SK-N-SH (cell line): ENCODE measurements around the gene AHCYL2. TPM values are rescaled to one million over a fixed set of nuclear protein-coding genes. Genes with fewer than 3 reads are reported as not detected.

Experiments used
- CTCF ChIA-PET: fragments of 300-600, 350-600 bp; formaldehyde crosslinking; extraction: SDS; loops from one replicate; lab custom pipeline; 2021; lab: Yijun Ruan, JAX
- POLR2A ChIA-PET: fragments of 350-600 bp; sonication (Branson Sonifier 250); formaldehyde crosslinking; extraction: SDS; loops from one replicate; lab custom pipeline; 2020; ENCODE audit warnings: antibody characterized with exemption, inconsistent platforms; lab: Yijun Ruan, JAX
- DNase-seq: peaks from one replicate; pipeline ENCODE4 v3.0.0; 2012
- H2AFZ ChIP-seq: fragments of 200-600 bp; sonication (generic); 2 replicates; pipeline ENCODE4 v1.8.1; 2016; ENCODE audit warnings: antibody characterized with exemption, mild to moderate bottlenecking, low read depth
- H3F3A ChIP-seq: fragments of 200-600 bp; sonication (generic); replicated peaks from 2 replicates; pipeline ENCODE3; 2016; ENCODE audit warnings: antibody characterized with exemption, mild to moderate bottlenecking; ENCODE audit not compliant: insufficient read depth
- H3K27ac ChIP-seq, 2 experiments: fragments of 200-500 bp in 1 of 2; fragments of 200-600 bp in 1 of 2; sonication (Bioruptor generic) in 1 of 2; sonication (generic), shearing (Covaris generic) in 1 of 2; 2 replicates each; pipeline versions ENCODE4 v1.5.1 to v1.6.1; 2014 to 2016; ENCODE audit warnings: low read depth in 2 of 2, inconsistent platforms in 1 of 2, low read length in 1 of 2, mild to moderate bottlenecking in 1 of 2, mixed read lengths in 1 of 2
- H3K27me3 ChIP-seq: fragments of 200-600 bp; sonication (generic), shearing (Covaris generic); 2 replicates; pipeline ENCODE4 v1.6.1; 2016; ENCODE audit warnings: mixed run types; ENCODE audit not compliant: insufficient read depth
- H3K36me3 ChIP-seq, 2 experiments: fragments of 200-500 bp in 1 of 2; fragments of 200-600 bp in 1 of 2; sonication (Bioruptor generic) in 1 of 2; sonication (generic) in 1 of 2; replicated peaks in 1 of 2; 2 replicates each; pipeline versions ENCODE3 to v1.5.1; 2014 to 2016; ENCODE audit warnings: low read length in 1 of 2, mild to moderate bottlenecking in 1 of 2; ENCODE audit not compliant: insufficient read depth in 2 of 2, control insufficient read depth in 1 of 2
- H3K4me1 ChIP-seq, 2 experiments: fragments of 200-500 bp in 1 of 2; fragments of 200-600 bp in 1 of 2; sonication (Bioruptor generic) in 1 of 2; sonication (generic), shearing (Covaris generic) in 1 of 2; 2 replicates each; pipeline versions ENCODE4 v1.5.1 to v1.6.1; 2014 to 2016; ENCODE audit warnings: low read depth in 1 of 2, low read length in 1 of 2, mixed run types in 1 of 2; ENCODE audit not compliant: insufficient read depth in 2 of 2, control insufficient read depth in 1 of 2
- H3K4me2 ChIP-seq: fragments of 200-600 bp; sonication (generic), shearing (Covaris generic); 2 replicates; pipeline ENCODE4 v1.6.1; 2017; ENCODE audit warnings: mixed run types
- H3K4me3 ChIP-seq, 2 experiments: fragments of 200-500 bp in 1 of 2; fragments of 200-600 bp in 1 of 2; sonication (Bioruptor generic) in 1 of 2; sonication (generic), shearing (Covaris generic) in 1 of 2; 2 replicates each; pipeline versions ENCODE4 v1.5.1 to v1.8.1; 2014 to 2016; ENCODE audit warnings: low read depth in 2 of 2, inconsistent platforms in 1 of 2, low read length in 1 of 2, mild to moderate bottlenecking in 1 of 2, mixed read lengths in 1 of 2, moderate library complexity in 1 of 2
- H3K79me2 ChIP-seq: fragments of 200-600 bp; sonication (generic); 2 replicates; pipeline ENCODE4 v1.8.1; 2017; ENCODE audit warnings: mild to moderate bottlenecking; ENCODE audit not compliant: insufficient read depth
- H3K9ac ChIP-seq: fragments of 200-600 bp; sonication (generic); 2 replicates; pipeline ENCODE4 v1.6.1; 2017; ENCODE audit warnings: mixed run types
- H3K9me2 ChIP-seq: fragments of 200-600 bp; sonication (generic); 2 replicates; pipeline ENCODE4 v1.6.1; 2017; ENCODE audit warnings: mixed run types
- H3K9me3 ChIP-seq: fragments of 200-600 bp; sonication (generic); 2 replicates; pipeline ENCODE4 v1.6.1; 2017; ENCODE audit warnings: mixed run types, mild to moderate bottlenecking, moderate library complexity
- H4K20me1 ChIP-seq: fragments of 200-600 bp; sonication (generic); 2 replicates; pipeline ENCODE4 v1.6.1; 2017; ENCODE audit warnings: mild to moderate bottlenecking, mixed run types; ENCODE audit not compliant: insufficient read depth
- EP300 ChIP-seq, 2 experiments: IDR thresholded peaks; 2 replicates each; pipeline versions ENCODE4 v1.4.0 to v1.6.1; 2012; ENCODE audit warnings: borderline replicate concordance in 1 of 2, low read depth in 1 of 2, low read length in 1 of 2
- FOXM1 ChIP-seq: IDR thresholded peaks from 2 replicates; pipeline ENCODE4 v1.4.0; 2012; ENCODE audit warnings: low read depth, mild to moderate bottlenecking
- GABPA ChIP-seq: IDR thresholded peaks from 2 replicates; pipeline ENCODE4 v1.4.0; 2012; ENCODE audit warnings: low read depth, mild to moderate bottlenecking
- GATA2 ChIP-seq: sonication (generic); formaldehyde crosslinking; IDR thresholded peaks from 2 replicates; pipeline ENCODE4 v1.5.0; 2020; ENCODE audit warnings: mild to moderate bottlenecking, missing genetic modification reagents
- JUND ChIP-seq: IDR thresholded peaks from 2 replicates; pipeline ENCODE4 v1.4.0; 2012
- MEF2A ChIP-seq: IDR thresholded peaks from 2 replicates; pipeline ENCODE4 v1.4.0; 2012; ENCODE audit warnings: low read depth, borderline replicate concordance
- MXI1 ChIP-seq: IDR thresholded peaks from 2 replicates; pipeline ENCODE4 v1.6.1; 2012; ENCODE audit warnings: mild to moderate bottlenecking, low read depth, low read length, improper control_type of control experiment
- POLR2AphosphoS5 ChIP-seq: IDR thresholded peaks from 2 replicates; pipeline ENCODE4 v1.6.1; 2012; ENCODE audit warnings: low read depth, low read length
- RAD21 ChIP-seq: IDR thresholded peaks from 2 replicates; pipeline ENCODE4 v1.6.1; 2012; ENCODE audit warnings: mild to moderate bottlenecking, low read length
- RCOR1 ChIP-seq: fragments of 150-350 bp; IDR thresholded peaks from 2 replicates; pipeline ENCODE4 v1.6.1; 2017; ENCODE audit warnings: antibody characterized with exemption, low read length
- SIN3A ChIP-seq: IDR thresholded peaks from 2 replicates; pipeline ENCODE4 v1.6.1; 2012; ENCODE audit warnings: low read depth, mild to moderate bottlenecking, low read length, moderate library complexity, borderline replicate concordance
- TAF1 ChIP-seq: IDR thresholded peaks from 2 replicates; pipeline ENCODE4 v1.6.1; 2012; ENCODE audit warnings: low read depth, mild to moderate bottlenecking, low read length, moderate library complexity, borderline replicate concordance
- TCF12 ChIP-seq: IDR thresholded peaks from 2 replicates; pipeline ENCODE4 v1.4.0; 2012
- YY1 ChIP-seq: IDR thresholded peaks from 2 replicates; pipeline ENCODE4 v1.4.0; 2012; ENCODE audit warnings: low read depth, mild to moderate bottlenecking
- WGBS: methylation state at CpG from one replicate; pipeline ENCODE4 v1.1.6; 2017; ENCODE audit warnings: low lambda C conversion rate; 5-methylcytosine and 5-hydroxymethylcytosine counted together
- polyA plus RNA-seq, 3 experiments: library from polyadenylated mRNA; depleted of rRNA; stranded (reverse); fragments of >200 nt; gene quantifications; 2 replicates each; pipeline ENCODE4 v1.2.3, GENCODE V29; 2012
- TF ChIP-seq, protein P1 (sequence below): IDR thresholded peaks from 2 replicates; pipeline ENCODE4 v1.6.1; 2012; ENCODE audit warnings: mild to moderate bottlenecking, low read depth, low read length, moderate library complexity
- TF ChIP-seq, protein P2 (sequence below): fragments of 150-350 bp; IDR thresholded peaks from 2 replicates; pipeline ENCODE4 v1.6.1; 2016; ENCODE audit warnings: mild to moderate bottlenecking, low read depth, low read length
- TF ChIP-seq, protein P3 (sequence below): IDR thresholded peaks from 2 replicates; pipeline ENCODE4 v1.4.0; 2012; ENCODE audit warnings: low read depth, borderline replicate concordance

Gene AHCYL2
- polyA plus RNA-seq, 1 of the 3 experiments (the other 2 are of a cell fraction): 20.4 TPM

DNA sequence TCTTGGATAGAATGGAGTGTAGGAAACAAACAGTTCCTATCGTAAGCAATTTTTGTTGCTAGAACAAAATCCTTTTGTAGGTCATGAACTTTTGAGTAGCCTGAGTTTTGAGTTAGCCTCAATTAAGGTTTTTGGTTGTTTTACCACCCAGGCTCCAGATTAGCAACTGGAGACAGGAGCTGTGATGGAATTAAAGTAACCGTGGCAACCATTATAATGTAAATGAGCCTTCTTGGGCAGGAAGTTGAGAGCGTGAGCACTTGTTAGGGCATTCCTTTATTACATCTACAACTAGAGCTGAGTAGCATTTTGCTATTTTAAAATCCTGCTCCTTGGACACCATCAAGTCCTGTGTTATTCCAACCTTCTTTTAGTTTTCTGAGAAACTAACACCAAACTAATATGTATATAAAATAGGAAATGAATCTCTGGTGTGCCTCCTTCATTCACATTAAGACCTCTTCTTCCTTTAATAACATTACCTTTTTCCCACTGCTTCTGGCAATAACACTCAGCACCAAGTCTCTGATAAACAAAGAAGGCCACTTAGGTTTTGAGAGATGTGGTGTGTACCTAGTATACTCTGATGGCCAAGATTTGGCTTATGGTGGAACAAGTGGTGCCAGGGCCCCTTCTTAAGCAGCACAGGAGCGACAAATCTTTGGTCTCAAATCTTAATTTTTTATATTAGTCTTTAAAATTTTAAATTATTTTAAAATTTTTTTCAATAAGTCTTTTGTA is 34.0 kb downstream of the AHCYL2 start (continued):
- TF ChIP-seq, protein P1, sequence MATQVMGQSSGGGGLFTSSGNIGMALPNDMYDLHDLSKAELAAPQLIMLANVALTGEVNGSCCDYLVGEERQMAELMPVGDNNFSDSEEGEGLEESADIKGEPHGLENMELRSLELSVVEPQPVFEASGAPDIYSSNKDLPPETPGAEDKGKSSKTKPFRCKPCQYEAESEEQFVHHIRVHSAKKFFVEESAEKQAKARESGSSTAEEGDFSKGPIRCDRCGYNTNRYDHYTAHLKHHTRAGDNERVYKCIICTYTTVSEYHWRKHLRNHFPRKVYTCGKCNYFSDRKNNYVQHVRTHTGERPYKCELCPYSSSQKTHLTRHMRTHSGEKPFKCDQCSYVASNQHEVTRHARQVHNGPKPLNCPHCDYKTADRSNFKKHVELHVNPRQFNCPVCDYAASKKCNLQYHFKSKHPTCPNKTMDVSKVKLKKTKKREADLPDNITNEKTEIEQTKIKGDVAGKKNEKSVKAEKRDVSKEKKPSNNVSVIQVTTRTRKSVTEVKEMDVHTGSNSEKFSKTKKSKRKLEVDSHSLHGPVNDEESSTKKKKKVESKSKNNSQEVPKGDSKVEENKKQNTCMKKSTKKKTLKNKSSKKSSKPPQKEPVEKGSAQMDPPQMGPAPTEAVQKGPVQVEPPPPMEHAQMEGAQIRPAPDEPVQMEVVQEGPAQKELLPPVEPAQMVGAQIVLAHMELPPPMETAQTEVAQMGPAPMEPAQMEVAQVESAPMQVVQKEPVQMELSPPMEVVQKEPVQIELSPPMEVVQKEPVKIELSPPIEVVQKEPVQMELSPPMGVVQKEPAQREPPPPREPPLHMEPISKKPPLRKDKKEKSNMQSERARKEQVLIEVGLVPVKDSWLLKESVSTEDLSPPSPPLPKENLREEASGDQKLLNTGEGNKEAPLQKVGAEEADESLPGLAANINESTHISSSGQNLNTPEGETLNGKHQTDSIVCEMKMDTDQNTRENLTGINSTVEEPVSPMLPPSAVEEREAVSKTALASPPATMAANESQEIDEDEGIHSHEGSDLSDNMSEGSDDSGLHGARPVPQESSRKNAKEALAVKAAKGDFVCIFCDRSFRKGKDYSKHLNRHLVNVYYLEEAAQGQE: no peak
- TF ChIP-seq RCOR1: no peak
- TF ChIP-seq TCF12: no peak
- no peak for TF ChIP-seq FOXM1
- TF ChIP-seq RAD21: no peak
- no peak for TF ChIP-seq YY1
- TF ChIP-seq SIN3A: no peak
- no peak for TF ChIP-seq MEF2A
- TF ChIP-seq, protein P2, sequence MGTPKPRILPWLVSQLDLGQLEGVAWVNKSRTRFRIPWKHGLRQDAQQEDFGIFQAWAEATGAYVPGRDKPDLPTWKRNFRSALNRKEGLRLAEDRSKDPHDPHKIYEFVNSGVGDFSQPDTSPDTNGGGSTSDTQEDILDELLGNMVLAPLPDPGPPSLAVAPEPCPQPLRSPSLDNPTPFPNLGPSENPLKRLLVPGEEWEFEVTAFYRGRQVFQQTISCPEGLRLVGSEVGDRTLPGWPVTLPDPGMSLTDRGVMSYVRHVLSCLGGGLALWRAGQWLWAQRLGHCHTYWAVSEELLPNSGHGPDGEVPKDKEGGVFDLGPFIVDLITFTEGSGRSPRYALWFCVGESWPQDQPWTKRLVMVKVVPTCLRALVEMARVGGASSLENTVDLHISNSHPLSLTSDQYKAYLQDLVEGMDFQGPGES: no peak

DNA sequence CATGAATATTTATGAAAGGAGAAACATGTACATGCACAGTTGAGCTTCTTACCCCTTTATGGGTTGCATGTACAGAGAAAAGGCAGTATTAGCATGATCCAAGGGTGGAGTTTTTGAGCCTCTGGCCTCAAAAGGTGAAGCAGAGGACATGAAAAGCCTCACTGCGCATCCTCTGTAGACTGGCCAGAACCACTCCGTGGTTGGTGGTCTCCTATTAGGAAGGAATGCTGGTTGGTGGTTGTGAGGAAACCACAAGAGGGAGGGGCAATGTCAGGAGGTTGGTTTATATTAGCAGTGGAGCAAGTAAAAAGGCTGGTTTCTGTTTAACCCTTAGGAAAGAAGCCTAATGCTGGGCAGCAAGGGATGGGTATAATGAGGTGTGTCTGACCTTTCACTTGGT is 37.5 kb downstream of the AHCYL2 start:
- TF ChIP-seq TCF12: no peak
- Histone ChIP-seq H3K4me1 (no peaks in the 10 kb centered on the region), H4K20me1 (no peaks in the 10 kb centered on the region), H3K9ac (no peak overlapping the region), H2AFZ (no peak overlapping the region), H3K79me2 (no peaks in the 10 kb centered on the region), H3K27me3 (no peaks in the 10 kb centered on the region), H3K4me2 (no peak overlapping the region), H3F3A (no peaks in the 10 kb centered on the region), H3K36me3 (no peaks in the 10 kb centered on the region), H3K27ac (no peak overlapping the region), H3K9me2 (no peaks in the 10 kb centered on the region), H3K4me3 (no peak overlapping the region), H3K9me3 (no peaks in the 10 kb centered on the region)
- CTCF ChIA-PET: interaction anchor here (0.7 to 4.4 kb wide), 8 partner anchors 9 to 48 kb away, joined by 3 to 27 read pairs (median 3); partner anchors contain the start of gene AHCYL2
- DNase-seq: no peak
- 89% methylated on average over 2 of the region's 2 CpGs for WGBS
- POLR2A ChIA-PET: no interaction called here

DNA sequence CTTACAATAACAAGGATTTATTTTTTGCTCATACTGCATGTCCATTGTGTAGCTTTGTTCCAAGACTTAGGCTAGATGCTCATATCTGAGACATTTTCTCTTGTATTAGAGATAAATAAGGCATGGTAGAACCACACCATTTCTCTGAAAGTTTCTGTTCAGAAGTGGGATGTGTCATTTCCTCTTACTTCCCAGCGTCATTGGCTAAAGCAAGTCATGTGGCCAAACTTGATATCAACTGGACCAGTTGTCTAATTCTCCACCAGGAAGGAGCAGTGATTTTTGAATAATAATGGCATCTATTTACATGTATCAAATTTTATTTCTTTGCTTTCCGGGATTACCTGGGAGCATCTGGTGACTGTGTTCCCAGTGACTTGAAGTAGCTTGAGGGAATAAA is 38.3 kb downstream of the AHCYL2 start:
- DNase-seq: no peak
- Histone ChIP-seq H3K9me3 (no peaks in the 10 kb centered on the region), H2AFZ (no peak overlapping the region), H3K27me3 (no peaks in the 10 kb centered on the region), H3K4me1 (no peaks in the 10 kb centered on the region), H4K20me1 (no peaks in the 10 kb centered on the region), H3K9me2 (no peaks in the 10 kb centered on the region), H3K79me2 (no peaks in the 10 kb centered on the region), H3K36me3 (no peaks in the 10 kb centered on the region), H3F3A (no peaks in the 10 kb centered on the region), H3K4me3 (no peak overlapping the region), H3K9ac (no peak overlapping the region), H3K27ac (no peak overlapping the region), H3K4me2 (no peak overlapping the region)
- WGBS: 95% methylated on average over 2 of the region's 2 CpGs
- ChIA-PET POLR2A (no interaction called here), CTCF (interaction anchor here (0.9 to 3.5 kb wide), 9 partner anchors 8 to 562 kb away, joined by 3 to 27 read pairs (median 3); no protein-coding TSS in a partner anchor)
- no peak for TF ChIP-seq YY1
- TF ChIP-seq, protein P2: no peak
- TF ChIP-seq JUND: no peak
- TF ChIP-seq MXI1: no peak
- no peak for TF ChIP-seq MEF2A
- TF ChIP-seq, protein P3, sequence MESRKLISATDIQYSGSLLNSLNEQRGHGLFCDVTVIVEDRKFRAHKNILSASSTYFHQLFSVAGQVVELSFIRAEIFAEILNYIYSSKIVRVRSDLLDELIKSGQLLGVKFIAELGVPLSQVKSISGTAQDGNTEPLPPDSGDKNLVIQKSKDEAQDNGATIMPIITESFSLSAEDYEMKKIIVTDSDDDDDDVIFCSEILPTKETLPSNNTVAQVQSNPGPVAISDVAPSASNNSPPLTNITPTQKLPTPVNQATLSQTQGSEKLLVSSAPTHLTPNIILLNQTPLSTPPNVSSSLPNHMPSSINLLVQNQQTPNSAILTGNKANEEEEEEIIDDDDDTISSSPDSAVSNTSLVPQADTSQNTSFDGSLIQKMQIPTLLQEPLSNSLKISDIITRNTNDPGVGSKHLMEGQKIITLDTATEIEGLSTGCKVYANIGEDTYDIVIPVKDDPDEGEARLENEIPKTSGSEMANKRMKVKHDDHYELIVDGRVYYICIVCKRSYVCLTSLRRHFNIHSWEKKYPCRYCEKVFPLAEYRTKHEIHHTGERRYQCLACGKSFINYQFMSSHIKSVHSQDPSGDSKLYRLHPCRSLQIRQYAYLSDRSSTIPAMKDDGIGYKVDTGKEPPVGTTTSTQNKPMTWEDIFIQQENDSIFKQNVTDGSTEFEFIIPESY: no peak
- TF ChIP-seq EP300 (IDR thresholded peaks at IDR 0.05; ENCODE audit: borderline replicate concordance in 1 of 2, low read depth in 1 of 2, low read length in 1 of 2): no peak
- no peak for TF ChIP-seq TAF1
- no peak for TF ChIP-seq POLR2AphosphoS5
- no peak for TF ChIP-seq GABPA
- no peak for TF ChIP-seq SIN3A
- no peak for TF ChIP-seq RAD21
- TF ChIP-seq GATA2 (CRISPR knock-in tag): no peak
